Subcutaneous abdominal adipose tissue (tissue), 5 donors: ENCODE data around the gene DPAGT1.
A peak's percentile ranks its signal among the peaks of the same experiment; 100 is the strongest.

Experiments used
- H3K27ac ChIP-seq: one replicate; pipeline ENCODE4 v1.7.0; 2013; ENCODE audit warnings: low read depth, mild to moderate bottlenecking, inconsistent platforms, low read length, moderate library complexity
- H3K27me3 ChIP-seq, 5 donors: one replicate each; pipeline ENCODE4 v1.7.0; 2013; ENCODE audit warnings: low read length in 5 of 5, inconsistent platforms in 1 of 5; ENCODE audit not compliant: control insufficient read depth in 5 of 5, insufficient read depth in 4 of 5
- H3K36me3 ChIP-seq, 5 donors: one replicate each; pipeline ENCODE4 v1.7.0; 2013; ENCODE audit warnings: low read length in 5 of 5; ENCODE audit not compliant: control insufficient read depth in 5 of 5, insufficient read depth in 5 of 5
- H3K4me1 ChIP-seq, 5 donors: one replicate each; pipeline ENCODE4 v1.7.0; 2013; ENCODE audit warnings: low read length in 5 of 5, mild to moderate bottlenecking in 3 of 5, moderate library complexity in 1 of 5; ENCODE audit not compliant: control insufficient read depth in 5 of 5, insufficient read depth in 5 of 5
- H3K4me3 ChIP-seq, 5 donors: one replicate each; pipeline ENCODE4 v1.7.0; 2013; ENCODE audit warnings: low read length in 5 of 5, low read depth in 1 of 5
- H3K9ac ChIP-seq, 5 donors: one replicate each; pipeline ENCODE4 v1.7.0; 2013; ENCODE audit warnings: low read length in 5 of 5, mild to moderate bottlenecking in 4 of 5, moderate library complexity in 3 of 5
- H3K9me3 ChIP-seq, 5 donors: one replicate each; pipeline ENCODE4 v1.7.0; 2013; ENCODE audit warnings: low read length in 5 of 5; ENCODE audit not compliant: control insufficient read depth in 5 of 5
- donor health status: healthy.
- donor health status: healthy.
- donor health status: healthy.
- donor health status: healthy.
- donor health status: healthy.

DPAGT1 gene

GRCh38 chr11:119095066-119095880 is 6.4 kb downstream of the DPAGT1 start:
- no peaks in the 10 kb centered on the region for H3K9me3 ChIP-seq
- peak overlapping the region in 4 of 5 donors; percentile 77 to 81 (median 78) for H3K9ac ChIP-seq
- peak overlapping the region; percentile 84 for H3K27ac ChIP-seq
- peak overlapping the region in 4 of 5 donors; percentile 67 to 82 (median 76) for H3K4me3 ChIP-seq
- peaks cover under 1 to 33% (median 24%) of the 10 kb centered on the region in 5 donors for H3K4me1 ChIP-seq
- H3K27me3 ChIP-seq: no peaks in the 10 kb centered on the region
- H3K36me3 ChIP-seq: peaks cover 6 to 42% (median 29%) of the 10 kb centered on the region in 5 donors

GRCh38 chr11:119094816-119095065 is 6.9 kb downstream of the DPAGT1 start:
- H3K4me3 ChIP-seq: peak overlapping the region in 4 of 5 donors; percentile 67 to 82 (median 76)
- H3K27ac ChIP-seq: peak overlapping the region; percentile 84
- peaks cover 6 to 42% (median 29%) of the 10 kb centered on the region in 5 donors for H3K36me3 ChIP-seq
- peaks cover 0 to 29% (median 20%) of the 10 kb centered on the region in 5 donors for H3K4me1 ChIP-seq
- H3K9ac ChIP-seq: peak overlapping the region in 4 of 5 donors; percentile 77 to 81 (median 78)
- no peaks in the 10 kb centered on the region for H3K27me3 ChIP-seq
- no peaks in the 10 kb centered on the region for H3K9me3 ChIP-seq

- peaks cover 0 to 29% (median 20%) of the 10 kb centered on the region in 5 donors for H3K4me1 ChIP-seq
These were observed 7.5 kb downstream of the DPAGT1 start for GRCh38 chr11:119093942-119094815.

GRCh38 chr11:119092880-119093842 is 8.5 kb downstream of the DPAGT1 start:
- peak overlapping the region; percentile 84 for H3K27ac ChIP-seq
- peaks cover 0 to 29% (median 20%) of the 10 kb centered on the region in 5 donors for H3K4me1 ChIP-seq
- no peaks in the 10 kb centered on the region for H3K9me3 ChIP-seq
- peak overlapping the region in 3 of 5 donors; percentile 67 to 82 (median 82) for H3K4me3 ChIP-seq
- H3K9ac ChIP-seq: peak overlapping the region in 3 of 5 donors; percentile 77 to 81 (median 78)
- no peaks in the 10 kb centered on the region for H3K27me3 ChIP-seq
- H3K36me3 ChIP-seq: peaks cover 1 to 36% (median 27%) of the 10 kb centered on the region in 5 donors

More at GRCh38 chr11:119093942-119094815, 7.5 kb downstream of the DPAGT1 start:
- H3K27ac ChIP-seq: peak overlapping the region; percentile 84
- H3K9me3 ChIP-seq: no peaks in the 10 kb centered on the region
- H3K9ac ChIP-seq: peak overlapping the region; percentile 70 to 81 (median 78)
- H3K27me3 ChIP-seq: no peaks in the 10 kb centered on the region
- H3K4me3 ChIP-seq: peak overlapping the region; percentile 63 to 82 (median 69)
- peaks cover 6 to 42% (median 29%) of the 10 kb centered on the region in 5 donors for H3K36me3 ChIP-seq

- peaks cover 0 to 26% (median 17%) of the 10 kb centered on the region in 5 donors for H3K36me3 ChIP-seq
- no peak overlapping the region for H3K9ac ChIP-seq
- peaks cover 0 to 29% (median 20%) of the 10 kb centered on the region in 5 donors for H3K4me1 ChIP-seq
- H3K9me3 ChIP-seq: no peaks in the 10 kb centered on the region
- H3K27ac ChIP-seq: no peak overlapping the region
- no peak overlapping the region for H3K4me3 ChIP-seq
- H3K27me3 ChIP-seq: no peaks in the 10 kb centered on the region
These were observed 9.4 kb downstream of the DPAGT1 start for GRCh38 chr11:119091966-119092879.

GRCh38 chr11:119091178-119091577 is 10.5 kb downstream of the DPAGT1 start:
- Histone ChIP-seq H3K27me3 (no peaks in the 10 kb centered on the region), H3K9ac (no peak overlapping the region), H3K9me3 (no peaks in the 10 kb centered on the region), H3K27ac (no peak overlapping the region), H3K4me1 (peaks cover 0 to 30% (median 21%) of the 10 kb centered on the region in 5 donors), H3K4me3 (no peak overlapping the region), H3K36me3 (peaks cover 0 to 18% (median 9%) of the 10 kb centered on the region in 5 donors)

GRCh38 chr11:119089319-119089718 is 12.3 kb downstream of the DPAGT1 start:
- Histone ChIP-seq H3K9me3 (no peaks in the 10 kb centered on the region), H3K27me3 (no peaks in the 10 kb centered on the region), H3K9ac (no peak overlapping the region), H3K4me1 (peaks cover 5 to 32% (median 29%) of the 10 kb centered on the region in 5 donors), H3K4me3 (no peak overlapping the region), H3K27ac (no peak overlapping the region), H3K36me3 (peaks cover 0 to 18% (median 9%) of the 10 kb centered on the region in 5 donors)

- H3K36me3 ChIP-seq: peaks cover 0 to 18% (median 9%) of the 10 kb centered on the region in 5 donors
- peaks cover 5 to 25% (median 20%) of the 10 kb centered on the region in 5 donors for H3K4me1 ChIP-seq
- H3K27ac ChIP-seq: no peak overlapping the region
- H3K9ac ChIP-seq: no peak overlapping the region
- H3K4me3 ChIP-seq: no peak overlapping the region
- H3K9me3 ChIP-seq: no peaks in the 10 kb centered on the region
- no peaks in the 10 kb centered on the region for H3K27me3 ChIP-seq
These were observed 13.2 kb downstream of the DPAGT1 start for GRCh38 chr11:119088406-119088805.
